H1 (cell line): ENCODE data around the gene OTOGL. TPM values are rescaled to one million over a fixed set of nuclear protein-coding genes. Genes with fewer than 3 reads are reported as not detected.

Experiments used
- KDM1A ChIP-seq: fragments of 200-600, 300-600 bp; sonication (generic); IDR thresholded peaks from 2 replicates; pipeline ENCODE4 v1.7.1; 2016; ENCODE audit warnings: mild to moderate bottlenecking, low read length, borderline replicate concordance
- YY1 ChIP-seq: IDR thresholded peaks from 2 replicates; pipeline ENCODE4 v1.6.1; 2011; ENCODE audit warnings: low read depth, mild to moderate bottlenecking, low read length
- polyA plus RNA-seq, 7 experiments: library from polyadenylated mRNA; depleted of rRNA in 3 of 7; stranded (reverse) in 5 of 7; unstranded in 2 of 7; fragments of >200 nt in 5 of 7; fragments of 200-250 nt in 2 of 7; gene quantifications; 1 replicate in 5 of 7; 2 replicates in 1 of 7; 4 replicates in 1 of 7; pipeline versions ENCODE4 v1.2.1 to v1.2.3, GENCODE V29; 2011 to 2013; ENCODE audit warnings: missing spikeins in 2 of 7, mixed read lengths in 2 of 7
- total RNA-seq: library from RNA; stranded (reverse); fragmentation: NEBNext Ultra II Directional; extraction: Animal tissue kit (Norgen Biotek cat#: 25700); gene quantifications from 2 replicates; pipeline ENCODE4 v1.2.1, GENCODE V29; 2021

Gene OTOGL
- total and polyA plus RNA-seq, 2 of the 8 experiments (the other 6 are each of a cell fraction or from before 2014, with no cell fraction given) = 0.12 to 0.17 TPM

DNA sequence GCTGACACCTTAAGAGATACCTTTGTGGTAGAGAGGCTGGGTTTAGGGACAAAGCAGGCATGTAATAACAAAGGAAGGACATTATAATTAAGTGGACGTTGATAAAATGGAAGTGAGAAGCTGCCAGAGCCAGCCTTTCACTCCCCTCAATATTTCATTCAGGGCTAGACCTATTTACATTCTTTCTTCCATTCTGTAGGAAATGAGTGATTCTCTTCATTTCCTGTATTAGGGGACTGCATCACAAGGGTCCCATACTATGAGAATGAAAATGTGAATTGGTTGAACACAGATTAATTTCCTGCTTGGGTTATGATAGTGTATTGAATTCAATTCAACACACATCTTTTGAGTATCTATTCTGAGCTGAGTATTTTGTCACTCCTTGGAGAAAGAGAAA, 143.0 kb downstream of the OTOGL start (continued):
- no peak for TF ChIP-seq YY1
- TF ChIP-seq KDM1A = no peak
